GM18867 (cell line): ENCODE data around the gene RAX.

Experiments
- ATAC-seq: cut with Tn5 transposase; IDR thresholded peaks from one replicate; pipeline ENCODE4 v1.9.1; 2021; ENCODE audit warnings: mild to moderate bottlenecking, moderate library complexity; ENCODE audit not compliant: unreplicated experiment

Gene RAX

DNA sequence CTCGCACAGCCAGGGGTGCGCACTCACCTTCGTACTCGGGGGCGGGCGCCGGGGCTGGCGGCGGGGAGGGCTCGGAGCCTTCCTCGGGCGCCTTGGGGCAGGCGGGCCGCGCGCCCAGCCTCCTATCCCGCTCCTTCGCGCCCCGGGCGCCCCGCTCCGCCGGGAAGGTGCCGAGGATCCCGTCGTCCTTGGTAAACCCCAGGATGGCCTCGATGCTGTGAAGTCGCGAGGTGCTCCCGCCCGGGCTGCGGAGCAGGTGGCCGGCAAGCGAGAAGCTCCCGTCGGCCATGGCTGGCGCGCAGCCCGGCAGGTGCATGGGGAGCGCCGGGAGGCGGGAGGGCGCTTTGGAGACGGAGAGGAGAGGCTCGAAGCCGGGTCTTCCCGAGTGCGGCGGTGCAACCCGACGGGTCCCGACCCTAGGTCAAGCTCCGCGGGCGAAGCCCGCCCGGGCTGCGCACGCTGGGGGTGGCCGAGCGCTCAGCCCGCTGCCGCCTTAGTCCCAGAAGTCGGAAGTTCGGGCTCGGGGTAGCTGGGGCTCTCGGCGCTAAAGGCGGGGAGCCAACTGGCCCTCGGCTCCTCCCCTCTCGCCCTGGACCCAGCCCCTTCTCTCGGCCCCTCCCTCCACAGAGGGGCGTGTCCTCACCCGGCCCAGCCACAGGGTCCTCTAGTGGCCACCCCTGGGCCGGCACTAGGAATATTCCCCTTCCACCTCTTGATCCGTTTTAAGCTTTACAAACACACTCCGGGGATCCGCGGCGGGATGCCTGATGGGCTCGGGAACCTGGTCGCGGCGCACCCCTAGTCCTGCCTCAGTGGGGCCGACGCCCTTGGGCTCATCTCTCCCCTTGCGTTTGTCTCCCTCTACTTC lies at the start of gene RAX:
Gene RAX, minus strand, starts transcription at position 564 of the 868 bp plus-strand sequence. Its CDS starts 248 bp downstream, at position 316.
- no peak for ATAC-seq

DNA sequence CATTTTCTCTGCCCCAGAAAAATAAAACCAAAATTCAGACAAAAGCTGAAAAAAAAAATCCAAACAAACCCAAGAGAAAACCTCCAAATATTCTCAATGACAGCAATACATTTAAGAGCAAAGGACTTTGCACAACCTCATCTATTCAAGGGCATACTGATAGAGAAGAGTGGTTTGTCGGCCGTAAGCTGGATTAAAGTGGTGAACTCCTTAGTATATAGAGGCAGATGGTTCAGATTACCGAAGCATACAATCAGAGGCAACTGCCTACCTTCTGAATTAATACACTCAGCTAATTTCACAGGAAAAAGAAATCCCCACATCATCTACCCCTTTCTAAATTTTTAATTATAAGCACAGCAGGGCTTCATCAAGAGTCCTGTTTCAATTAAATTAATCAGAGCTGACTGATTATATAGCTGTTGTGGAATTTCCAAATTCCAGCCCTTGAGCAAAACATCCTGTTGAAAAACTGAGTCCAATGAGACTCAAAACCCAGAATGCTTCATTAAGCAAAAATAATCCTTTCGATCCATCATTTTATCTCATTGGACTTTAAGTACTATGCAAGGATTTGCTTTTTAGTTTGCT lies 45.3 kb upstream of the RAX start, which contains the start of gene CPLX4:
Gene CPLX4, minus strand, starts transcription at position 190 of the 591 bp plus-strand sequence. Its CDS starts 187 bp downstream, at position 3.
- ATAC-seq = no peak

GRCh38 chr18:59311631-59312030 lies 38.4 kb upstream of the RAX start:
- no peak for ATAC-seq

GRCh38 chr18:59308938-59309260 lies 35.6 kb upstream of the RAX start:
- ATAC-seq = no peak

- ATAC-seq = peak; percentile 93
Observed at GRCh38 chr18:59308248-59308937, 35.1 kb upstream of the RAX start.

- no peak for ATAC-seq
Observed at GRCh38 chr18:59306640-59307039, 33.4 kb upstream of the RAX start.

DNA sequence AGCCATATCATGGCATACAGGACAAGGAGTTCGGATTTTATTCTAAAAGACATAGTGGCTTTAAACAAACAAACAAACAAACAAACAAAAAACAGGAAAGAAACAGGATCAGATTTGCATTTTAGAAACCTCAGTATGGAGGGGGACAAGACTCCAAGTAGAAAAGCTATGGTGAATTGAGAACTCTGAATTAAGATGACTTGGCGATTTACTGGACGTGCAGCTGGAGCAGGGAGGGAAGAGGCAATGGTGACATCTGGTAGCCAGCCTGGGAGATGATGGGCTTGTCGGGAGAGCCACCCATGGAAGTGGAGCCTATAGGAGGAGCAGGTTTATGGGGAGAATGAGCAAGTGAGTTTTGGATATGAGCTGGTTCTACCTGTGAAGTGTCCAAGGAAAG lies 32.0 kb upstream of the RAX start:
- no peak for ATAC-seq

- ATAC-seq = no peak
Observed at GRCh38 chr18:59303656-59304195, 30.5 kb upstream of the RAX start.

- no peak for ATAC-seq
Observed at GRCh38 chr18:59303006-59303405, 29.8 kb upstream of the RAX start.

GRCh38 chr18:59301929-59302328 lies 28.7 kb upstream of the RAX start:
- no peak for ATAC-seq

GRCh38 chr18:59300676-59301285 lies 27.5 kb upstream of the RAX start:
- no peak for ATAC-seq

- no peak for ATAC-seq
Observed at GRCh38 chr18:59298871-59299270, 25.6 kb upstream of the RAX start.

- no peak for ATAC-seq
Observed at GRCh38 chr18:59293317-59293716, 20.1 kb upstream of the RAX start.

DNA sequence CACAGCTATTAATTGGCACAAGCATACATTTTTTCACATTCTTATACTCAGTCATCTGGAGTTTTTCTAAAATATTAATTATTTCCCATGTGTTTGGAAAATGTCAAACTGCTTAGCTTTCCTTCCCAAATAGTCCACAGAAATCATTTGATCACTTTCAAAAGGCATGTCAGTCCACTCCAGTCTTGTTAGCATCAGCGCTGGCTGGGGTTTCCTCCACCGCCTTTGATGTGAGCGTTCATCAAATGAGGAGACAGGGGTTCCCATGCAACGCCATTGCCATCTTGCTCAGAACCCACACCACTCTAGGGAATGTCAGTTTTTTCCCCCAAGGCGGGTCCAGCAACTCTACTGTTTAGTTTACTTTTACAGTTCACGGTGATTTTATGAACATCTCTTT lies 13.1 kb upstream of the RAX start:
- ATAC-seq = no peak

DNA sequence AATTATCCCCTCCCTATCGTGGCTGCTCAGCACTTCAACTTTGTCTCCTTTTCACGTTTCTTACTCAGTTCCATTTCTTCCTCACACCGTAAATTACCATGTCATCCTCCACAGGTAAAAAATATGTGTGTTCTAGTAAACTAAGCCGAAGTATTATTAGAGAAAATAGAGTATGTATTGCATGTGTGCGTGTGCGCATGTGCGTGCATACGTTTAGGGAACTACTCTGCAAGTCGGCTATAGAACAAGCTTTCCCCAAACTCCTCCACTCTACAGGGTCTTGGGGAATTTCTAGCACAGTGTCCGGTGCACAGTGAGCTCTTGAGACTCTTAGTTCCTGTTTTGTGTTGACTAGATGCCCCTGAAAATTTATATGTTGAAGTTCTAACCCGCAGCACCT lies 9.1 kb upstream of the RAX start:
- ATAC-seq = no peak

GRCh38 chr18:59279722-59280121 lies 6.5 kb upstream of the RAX start:
- no peak for ATAC-seq

DNA sequence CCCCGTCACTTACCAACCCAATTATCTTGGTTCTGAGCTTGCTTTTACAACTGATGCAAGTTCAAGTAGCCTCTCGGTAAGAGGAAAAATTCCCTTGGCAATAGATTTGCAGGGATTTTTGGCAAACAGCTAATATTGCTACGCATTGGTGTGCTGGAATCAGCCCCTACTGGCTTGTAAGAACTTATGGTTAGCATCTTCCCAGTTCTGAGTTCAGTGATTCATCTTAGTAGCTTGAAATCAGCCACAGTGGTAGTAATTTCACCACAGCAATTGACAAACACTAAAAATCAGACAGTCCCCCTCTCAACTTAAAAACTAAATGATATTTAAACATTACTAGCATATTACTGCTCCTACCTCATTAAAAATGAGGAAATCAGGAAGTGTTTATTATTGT lies 5.9 kb upstream of the RAX start:
- ATAC-seq = no peak

DNA sequence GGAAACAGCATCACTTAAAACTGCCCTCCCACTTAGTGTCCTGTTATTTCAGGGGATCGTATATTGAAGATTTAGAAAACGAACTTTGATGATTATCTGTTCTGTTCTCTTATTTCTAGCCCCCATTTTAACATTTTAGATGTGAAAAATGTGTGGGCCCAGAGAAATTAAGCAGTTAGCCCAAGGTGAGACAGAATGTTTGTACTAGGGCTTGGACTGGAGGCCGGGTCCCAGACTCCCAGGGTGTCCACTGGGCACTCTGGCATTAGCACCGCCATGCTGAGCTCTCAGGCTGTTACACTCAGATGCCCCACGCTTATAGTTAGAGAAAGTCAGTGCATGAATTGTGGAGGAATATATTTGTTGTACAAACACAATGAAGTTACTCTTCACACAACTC lies 5.5 kb upstream of the RAX start:
- no peak for ATAC-seq

DNA sequence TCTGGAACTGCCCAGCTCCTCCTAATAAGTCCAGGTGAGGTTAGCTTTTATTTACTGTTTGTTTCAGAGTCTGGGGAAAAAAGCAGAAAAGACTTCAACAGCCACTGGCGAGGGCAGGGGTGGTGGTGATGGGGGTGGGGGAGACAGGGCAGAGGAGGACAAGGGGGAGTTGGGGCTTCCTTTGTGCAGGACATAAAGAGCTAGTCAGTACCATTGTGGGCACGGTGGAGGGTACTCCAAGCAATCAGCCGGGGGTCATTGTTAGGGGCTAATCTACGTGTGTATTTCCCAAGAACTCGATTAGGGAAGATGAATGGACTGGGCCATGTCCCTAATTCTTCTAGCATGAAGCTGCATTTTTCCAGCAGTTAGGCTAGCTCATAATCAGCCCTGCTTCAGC lies 2.8 kb upstream of the RAX start:
- ATAC-seq = no peak

DNA sequence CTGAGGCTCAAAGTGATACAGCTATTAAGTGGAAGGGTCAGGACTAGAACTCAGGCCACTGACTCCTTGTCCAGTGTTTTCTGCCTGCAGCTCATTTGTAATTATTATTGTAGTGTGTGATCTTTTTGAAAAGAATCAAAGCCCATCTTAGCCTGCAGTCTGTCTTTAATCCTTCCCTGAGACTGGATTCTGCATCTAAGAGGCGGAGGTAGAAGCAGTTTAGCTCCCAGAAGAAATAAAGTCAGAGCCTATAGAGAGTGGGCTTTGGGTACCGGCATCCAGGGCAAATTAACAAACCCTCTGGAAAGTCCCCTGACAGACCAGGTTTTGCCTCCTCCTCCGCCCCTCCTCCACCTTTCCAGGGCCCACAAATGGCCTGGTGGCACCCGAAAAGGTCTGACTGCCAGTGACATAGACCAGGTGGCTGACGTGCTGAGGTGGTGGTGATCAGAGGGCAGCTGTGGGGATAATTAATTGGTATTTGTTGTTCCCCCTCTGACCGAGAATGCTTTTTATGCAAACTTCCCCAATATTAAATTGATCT lies 2.2 kb upstream of the RAX start:
- no peak for ATAC-seq

DNA sequence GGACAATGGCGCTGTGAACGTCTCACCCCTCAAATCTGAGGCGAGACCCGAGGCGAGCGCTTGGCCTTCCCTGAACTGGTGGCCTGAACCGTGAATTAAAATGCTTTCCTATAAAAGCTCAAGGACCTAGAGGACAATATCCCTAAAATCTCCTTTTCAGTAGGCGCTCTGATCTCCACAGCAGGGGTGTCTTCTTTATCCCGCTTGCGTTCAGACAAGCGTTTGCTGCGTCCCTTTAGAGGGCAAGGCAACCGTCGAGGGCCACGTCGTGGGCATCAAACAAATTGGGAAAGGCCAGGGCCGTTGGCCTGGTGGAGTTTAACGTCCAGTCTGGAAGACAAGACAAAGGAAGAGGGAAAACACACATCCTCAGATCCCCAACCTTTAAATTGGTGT lies 1.3 kb upstream of the RAX start:
- no peak for ATAC-seq
